ENCODE data around the gene KAT6B.
"Not testable (repeated sequence)": the region's sequence is repeated elsewhere in the genome, so short reads cannot be mapped to it uniquely, and the experiment has no call there.

Gene KAT6B

GRCh38 chr10:74863551-74863950 lies 37.2 kb downstream of the KAT6B start:
- peak; percentile 54 for DNase-seq

DNA sequence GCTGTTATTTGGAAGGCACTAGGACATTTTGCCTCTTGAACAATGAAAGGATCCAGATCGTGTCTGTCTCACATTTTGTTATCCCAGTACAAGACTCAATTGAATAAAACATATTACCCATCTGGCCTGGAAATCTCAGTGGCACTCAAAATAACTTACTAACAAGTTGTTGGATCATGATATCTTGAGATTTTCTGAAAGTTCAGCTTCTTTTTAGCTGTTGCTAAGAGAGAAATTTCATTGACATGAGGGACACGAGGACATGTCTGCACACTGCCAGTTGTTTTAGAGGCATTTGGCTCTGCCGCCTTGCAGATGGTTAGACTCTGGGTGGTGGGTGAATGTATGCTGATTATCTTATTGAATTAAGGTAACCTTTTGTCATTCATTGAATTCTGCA lies 41.0 kb downstream of the KAT6B start:
- no peak for DNase-seq

GRCh38 chr10:74868392-74868977 lies 42.1 kb downstream of the KAT6B start:
- DNase-seq, result no peak

DNA sequence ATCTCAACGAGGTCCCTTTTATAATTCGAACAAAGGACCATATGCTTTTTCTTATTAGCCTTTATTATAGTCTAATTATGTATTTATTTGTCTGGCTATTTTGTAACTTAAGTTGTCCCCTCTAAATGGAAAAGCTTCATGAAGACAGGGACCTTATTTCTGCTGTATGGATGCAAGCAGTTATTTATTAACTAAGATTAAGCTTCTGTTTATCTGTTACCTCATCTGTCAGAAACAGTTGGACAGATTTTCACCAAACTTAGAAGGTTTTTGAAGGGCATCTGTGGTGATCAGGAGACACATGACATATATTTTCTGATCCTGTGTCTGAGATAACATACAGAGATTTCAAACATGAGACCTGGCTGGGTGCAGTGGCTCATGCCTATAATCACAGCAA lies 43.2 kb downstream of the KAT6B start:
- no peak for DNase-seq

- DNase-seq, result no peak
Observed at GRCh38 chr10:74870191-74870590, 43.8 kb downstream of the KAT6B start.

- no peak for DNase-seq
Observed at GRCh38 chr10:74871595-74872382, 45.4 kb downstream of the KAT6B start.

- DNase-seq, result no peak
Observed at GRCh38 chr10:74873803-74874454, 47.5 kb downstream of the KAT6B start.

DNA sequence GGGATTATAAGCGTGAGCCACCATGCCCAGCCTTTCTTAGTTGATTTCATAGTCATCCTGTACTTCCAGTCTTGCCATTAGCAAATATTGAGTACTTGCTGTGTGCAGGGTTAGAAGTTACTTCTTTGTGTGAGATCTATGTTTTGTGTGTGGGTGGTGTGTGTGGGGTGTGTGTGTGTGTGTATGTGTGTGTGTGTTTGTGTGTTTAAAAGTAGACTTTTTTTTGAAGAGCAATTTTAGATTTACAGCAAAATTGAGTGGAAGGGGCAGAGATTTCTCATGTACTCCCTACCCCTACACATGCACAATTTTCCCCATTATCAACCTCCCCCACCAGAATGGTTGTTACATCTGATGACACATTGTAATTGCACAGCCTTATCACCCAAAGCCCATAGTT lies 48.2 kb downstream of the KAT6B start:
- DNase-seq, result no peak

- DNase-seq, result no peak
Observed at GRCh38 chr10:74875068-74875467, 48.7 kb downstream of the KAT6B start.

GRCh38 chr10:74875966-74876365 lies 49.6 kb downstream of the KAT6B start:
- DNase-seq, result no peak

DNA sequence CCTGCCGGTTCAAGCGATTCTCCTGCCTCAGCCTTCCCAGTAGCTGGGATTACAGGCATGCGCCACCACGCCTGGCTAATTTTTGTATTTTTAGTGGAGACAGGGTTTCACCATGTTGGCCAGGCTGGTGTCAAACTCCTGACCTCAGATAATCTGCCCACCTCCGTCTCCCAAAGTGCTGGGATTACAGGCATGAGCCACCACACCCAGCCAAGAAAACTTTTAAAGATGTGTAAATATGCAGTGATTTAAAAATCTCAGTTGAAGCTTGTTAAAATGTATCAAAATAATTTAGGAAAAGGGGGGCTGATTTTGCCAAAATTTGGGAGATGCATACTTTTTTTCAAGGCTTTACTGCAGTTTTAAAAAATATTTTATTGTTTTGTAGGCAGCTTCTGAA lies 50.7 kb downstream of the KAT6B start:
- not testable (repeated sequence) for DNase-seq

GRCh38 chr10:74877898-74878297 lies 51.5 kb downstream of the KAT6B start:
- DNase-seq, result no peak

GRCh38 chr10:74880041-74880440 lies 53.6 kb downstream of the KAT6B start:
- no peak for DNase-seq

GRCh38 chr10:74881253-74881884 lies 55.0 kb downstream of the KAT6B start:
- no peak for DNase-seq

GRCh38 chr10:74882427-74882826 lies 56.0 kb downstream of the KAT6B start:
- no peak for DNase-seq

GRCh38 chr10:74882831-74883230 lies 56.4 kb downstream of the KAT6B start:
- DNase-seq, result no peak

DNA sequence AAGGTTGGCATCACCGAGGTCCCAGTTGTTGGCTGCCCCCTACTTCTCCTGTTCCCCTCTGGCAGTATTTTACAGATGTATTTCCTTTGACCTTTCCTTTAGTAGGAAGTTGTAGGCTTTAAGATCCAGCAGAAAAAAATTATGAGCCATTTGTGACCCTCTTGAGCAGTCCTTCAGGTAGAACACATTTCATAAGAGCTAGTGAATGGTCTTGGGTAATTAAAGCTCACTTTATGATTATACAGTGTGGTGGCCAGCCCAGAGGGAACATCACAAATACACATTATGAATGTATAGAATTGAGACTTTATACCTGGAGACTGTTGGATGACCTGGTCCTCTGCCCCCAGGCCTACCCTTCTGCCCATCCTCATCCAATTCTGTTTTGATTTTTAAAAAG lies 57.0 kb downstream of the KAT6B start:
- no peak for DNase-seq

GRCh38 chr10:74887614-74888284 lies 61.3 kb downstream of the KAT6B start:
- DNase-seq, result no peak

GRCh38 chr10:74888962-74889661 lies 62.7 kb downstream of the KAT6B start:
- no peak for DNase-seq

GRCh38 chr10:74889662-74889998 lies 63.2 kb downstream of the KAT6B start:
- DNase-seq, result no peak

- DNase-seq, result no peak
Observed at GRCh38 chr10:74890460-74890859, 64.1 kb downstream of the KAT6B start.

DNA sequence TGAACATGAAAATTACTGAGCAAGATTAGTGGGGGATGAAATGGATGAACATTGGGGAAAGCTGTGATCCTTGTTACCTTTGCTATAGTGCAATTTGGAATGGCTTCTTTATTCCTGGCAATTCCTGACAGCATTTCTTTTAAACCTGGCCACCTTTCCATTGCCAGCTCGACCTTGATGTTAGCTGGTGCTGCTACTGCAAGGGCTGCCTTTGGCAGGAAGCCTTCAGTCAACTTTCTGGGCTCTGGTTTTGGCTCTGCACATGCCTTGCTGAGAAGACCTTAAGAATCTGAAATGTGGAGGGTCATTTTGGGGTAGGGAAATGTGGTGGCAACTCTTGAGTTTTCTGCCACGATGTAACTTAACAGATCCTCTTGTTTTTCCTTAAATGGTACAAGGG lies 64.7 kb downstream of the KAT6B start:
- no peak for DNase-seq

DNA sequence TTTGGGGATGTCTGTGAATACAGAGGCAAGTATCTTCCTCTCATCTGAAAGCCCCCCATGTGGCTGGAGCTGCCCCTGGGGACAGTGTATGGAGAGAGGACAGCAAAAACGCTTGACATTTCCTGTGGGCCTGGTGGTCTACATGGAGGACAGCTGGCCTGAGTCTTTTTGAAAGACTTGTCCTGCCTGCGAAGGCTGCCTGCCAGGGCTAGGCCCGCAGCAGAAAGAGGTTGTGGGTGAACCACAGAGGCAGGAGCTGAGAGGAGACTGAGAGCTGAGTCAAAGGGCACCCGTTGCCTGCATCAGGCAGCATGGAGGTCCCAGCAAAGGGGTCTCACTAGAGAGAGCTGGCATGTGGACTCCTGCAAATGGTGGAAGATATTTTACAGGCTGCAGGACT lies 66.4 kb downstream of the KAT6B start:
- DNase-seq, result no peak
